HS-5 (cell line): ENCODE data around the gene NDST1.

Experiments
- DNase-seq: peaks from one replicate; pipeline ENCODE4 v3.0.0-alpha.2; 2012; ENCODE audit warnings: low read depth

Gene NDST1

GRCh38 chr5:150489360-150490295 is 18.3 kb upstream of the NDST1 start:
- DNase-seq, result no peak

GRCh38 chr5:150490296-150490669 is 17.6 kb upstream of the NDST1 start:
- no peak for DNase-seq

GRCh38 chr5:150490754-150491153 is 17.2 kb upstream of the NDST1 start:
- DNase-seq, result no peak

DNA sequence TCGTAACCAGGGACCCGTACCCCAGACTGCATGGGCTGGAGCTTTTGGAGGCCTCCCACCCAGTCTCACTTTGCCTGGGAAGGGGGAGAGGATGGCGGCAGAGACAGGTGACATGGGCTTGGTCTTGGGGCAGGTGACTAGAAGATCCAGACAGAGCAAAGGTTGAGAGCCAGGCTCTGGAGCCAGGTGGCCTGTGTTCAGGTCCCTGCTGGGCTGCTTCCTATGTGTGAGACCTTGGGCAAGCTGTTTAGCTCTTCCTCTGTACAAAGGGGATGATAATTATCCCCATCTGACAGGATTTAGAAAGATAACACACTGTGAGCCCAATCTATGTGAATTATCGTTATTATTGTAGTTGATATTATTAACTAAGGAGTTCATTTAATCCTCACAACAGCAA is 16.1 kb upstream of the NDST1 start:
- DNase-seq, result no peak

- DNase-seq, result peak; percentile 88
These were observed 15.3 kb upstream of the NDST1 start for GRCh38 chr5:150492621-150493020.

DNA sequence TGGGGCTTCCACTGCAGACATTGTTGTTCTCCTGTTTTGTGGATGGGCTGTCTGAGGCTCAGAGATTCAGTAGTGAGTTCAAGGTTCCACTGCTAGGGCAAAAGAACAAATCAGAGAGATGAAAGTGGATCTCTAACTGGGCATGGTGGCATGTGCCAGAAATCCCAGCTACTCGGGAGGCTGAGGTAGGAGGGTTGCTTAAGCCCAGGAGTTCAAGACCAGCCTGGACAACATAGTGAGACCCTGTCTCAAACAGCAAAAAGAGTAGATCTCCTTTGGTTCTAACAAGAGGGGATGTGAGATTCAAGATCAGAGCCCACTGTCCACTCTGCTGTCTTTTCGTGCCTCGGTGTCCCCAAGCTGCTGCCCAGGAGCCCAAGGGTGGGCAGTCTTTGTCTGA is 11.8 kb upstream of the NDST1 start:
- DNase-seq, result no peak

DNA sequence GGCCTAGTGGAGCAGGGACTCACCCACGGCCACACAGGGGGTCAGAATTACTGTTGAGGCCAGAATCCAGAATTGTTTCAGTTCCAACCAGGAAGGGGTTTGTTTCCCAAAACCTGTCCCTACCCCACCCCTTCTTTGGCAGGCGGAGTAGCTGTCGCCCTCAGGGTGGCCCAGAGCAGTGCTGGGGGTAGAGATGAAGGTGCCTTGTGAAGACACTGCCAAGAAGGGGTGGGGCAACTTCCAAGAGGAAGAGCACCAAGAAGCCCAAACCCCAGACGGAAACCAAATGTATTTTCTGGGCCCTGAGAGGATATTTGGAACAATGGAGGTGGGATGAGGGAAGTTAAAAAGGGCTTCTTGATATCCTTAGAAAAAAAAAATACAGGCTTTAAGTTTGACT is 11.4 kb upstream of the NDST1 start:
- no peak for DNase-seq

DNA sequence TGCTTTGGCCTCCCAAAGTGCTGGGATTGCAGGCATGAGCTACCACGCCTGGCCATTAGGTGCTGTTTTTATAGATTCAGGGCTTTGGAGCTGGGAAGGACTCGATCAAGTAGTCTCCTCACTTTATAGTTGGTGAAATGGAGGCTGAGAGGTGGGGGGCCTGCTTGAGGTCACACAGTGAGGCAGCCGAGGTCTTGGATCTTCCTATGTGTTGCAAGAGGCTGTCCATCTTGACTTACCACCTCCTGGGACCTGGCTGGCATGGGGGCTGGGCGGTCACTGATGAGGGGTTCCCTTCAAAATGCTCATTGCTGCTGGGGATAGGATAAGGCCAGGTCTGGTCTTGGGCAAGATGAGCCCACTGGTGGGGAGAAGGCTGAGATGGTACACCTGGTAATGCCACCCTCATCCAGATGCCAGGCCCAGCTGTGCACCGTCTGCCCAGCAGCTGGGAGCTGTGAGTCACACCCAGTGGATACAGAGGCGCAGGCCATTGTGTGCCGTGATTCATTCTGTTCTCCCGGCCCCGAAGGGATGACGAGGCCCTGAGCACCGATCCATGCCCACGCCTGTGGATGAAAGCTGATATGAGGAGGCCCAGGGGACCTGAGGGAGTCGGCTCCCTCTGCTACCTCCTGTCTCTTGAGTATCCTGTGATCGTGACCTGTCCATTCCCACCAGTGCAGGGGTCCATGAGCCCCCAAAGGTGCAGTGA is 10.5 kb upstream of the NDST1 start:
- peak; percentile 91 for DNase-seq

- no peak for DNase-seq
These were observed 10.0 kb upstream of the NDST1 start for GRCh38 chr5:150497989-150498317.

DNA sequence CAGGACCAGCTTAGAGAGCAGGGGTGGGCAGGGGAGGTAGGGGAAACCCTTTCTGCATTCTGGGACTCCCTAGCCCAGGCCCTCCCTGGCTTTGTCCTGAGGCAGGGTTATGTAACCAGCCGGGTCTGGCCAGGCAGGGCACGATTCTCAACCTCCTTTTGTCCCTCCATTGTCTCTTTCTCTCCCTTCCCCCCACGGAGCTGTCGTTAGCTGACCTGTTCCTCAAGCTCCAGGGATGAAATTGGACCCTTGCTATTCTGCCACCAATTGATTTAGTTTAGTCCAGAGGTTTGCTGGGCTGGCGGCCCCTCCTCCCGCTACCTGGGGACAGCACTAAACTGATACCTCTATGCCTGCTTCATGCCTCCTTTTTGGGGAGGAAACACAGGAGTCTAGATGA is 9.4 kb upstream of the NDST1 start:
- DNase-seq, result no peak

- no peak for DNase-seq
These were observed 9.0 kb upstream of the NDST1 start for GRCh38 chr5:150498971-150499370.

DNA sequence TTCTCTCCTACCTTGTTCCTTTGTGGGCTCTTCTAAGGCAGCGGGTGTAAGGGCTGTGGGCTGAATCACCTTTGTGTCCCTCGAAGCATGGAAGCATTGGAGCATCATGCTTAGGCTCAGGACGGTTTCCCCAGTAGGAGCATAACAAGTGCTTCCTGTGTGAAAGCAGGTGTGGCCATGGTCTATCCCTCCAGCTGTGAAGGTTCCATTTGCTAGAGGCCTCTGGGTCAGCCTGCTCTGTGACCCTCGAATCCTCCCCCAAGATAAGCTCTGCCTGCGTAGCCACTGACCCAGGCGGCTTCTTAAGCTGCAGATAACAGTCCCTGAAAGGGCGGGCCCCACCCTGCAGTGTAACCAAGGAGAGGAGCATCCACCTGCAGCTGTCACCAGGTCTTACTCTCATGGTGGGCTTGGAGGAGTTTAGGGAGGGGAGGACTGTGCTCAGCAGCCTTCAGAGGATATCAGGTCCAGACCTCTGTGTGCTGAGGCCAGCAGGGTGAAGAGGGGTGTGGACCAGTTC is 8.4 kb upstream of the NDST1 start:
- DNase-seq, result no peak

GRCh38 chr5:150500328-150500841 is 7.5 kb upstream of the NDST1 start:
- DNase-seq, result no peak

DNA sequence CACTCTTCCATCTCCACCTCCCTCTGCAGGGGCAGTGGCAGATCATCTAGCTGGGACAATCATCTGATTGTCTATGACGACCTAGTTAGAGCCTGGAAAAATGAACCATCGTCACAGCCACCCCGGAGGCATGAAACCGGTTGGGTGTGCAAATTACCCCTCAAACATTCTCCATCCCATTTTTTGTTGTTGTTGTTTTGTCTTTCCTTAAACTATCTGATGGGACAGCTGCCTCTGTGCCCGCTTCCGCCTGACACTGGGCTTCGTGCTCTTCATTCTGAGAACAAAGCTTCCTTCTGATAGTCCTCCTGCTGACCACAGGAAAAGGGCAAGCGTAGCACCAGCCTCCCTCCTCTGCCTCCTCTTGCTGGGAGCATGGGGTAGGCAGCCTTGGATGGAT is 7.0 kb upstream of the NDST1 start:
- no peak for DNase-seq

- no peak for DNase-seq
These were observed 5.8 kb upstream of the NDST1 start for GRCh38 chr5:150502106-150502505.

DNA sequence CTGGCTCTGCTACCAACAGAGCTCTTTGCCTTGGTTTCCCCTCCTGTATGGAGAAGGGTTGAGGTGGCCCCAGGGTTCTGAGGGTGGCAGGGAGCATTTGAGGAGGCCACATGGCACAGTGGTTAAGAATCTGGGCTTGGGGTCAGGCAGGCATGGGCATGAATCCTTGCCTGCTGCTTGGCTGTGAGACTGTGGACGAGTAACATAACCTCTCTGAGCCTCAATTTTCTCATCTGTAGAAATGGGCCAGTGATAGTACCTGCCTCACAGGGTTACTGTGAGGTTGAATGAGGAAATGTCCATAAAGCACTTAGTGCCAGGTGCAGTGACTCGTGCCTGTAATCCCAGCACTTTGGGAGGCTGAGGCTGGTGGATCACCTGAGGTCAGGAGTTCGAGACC is 5.1 kb upstream of the NDST1 start:
- DNase-seq, result no peak

DNA sequence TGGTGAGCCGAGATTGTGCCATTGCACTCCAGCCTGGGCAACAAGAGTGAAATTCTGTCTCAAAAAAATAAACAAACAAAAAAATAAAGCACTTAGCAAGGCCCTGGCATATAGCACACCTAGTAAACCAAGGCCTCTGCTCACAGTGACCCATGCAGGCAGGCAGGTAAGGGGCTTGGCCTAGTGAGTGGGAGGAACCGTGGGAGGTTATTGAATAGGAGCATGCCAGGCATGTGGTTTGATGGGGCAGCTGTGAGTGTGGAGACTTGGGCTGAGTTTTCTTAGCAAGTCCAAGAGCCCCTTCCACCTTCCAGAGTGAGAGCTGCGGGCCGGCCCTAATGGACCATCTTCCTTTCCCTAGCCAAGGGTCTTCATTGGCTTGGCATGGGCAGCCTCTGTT is 4.5 kb upstream of the NDST1 start:
- DNase-seq, result no peak

DNA sequence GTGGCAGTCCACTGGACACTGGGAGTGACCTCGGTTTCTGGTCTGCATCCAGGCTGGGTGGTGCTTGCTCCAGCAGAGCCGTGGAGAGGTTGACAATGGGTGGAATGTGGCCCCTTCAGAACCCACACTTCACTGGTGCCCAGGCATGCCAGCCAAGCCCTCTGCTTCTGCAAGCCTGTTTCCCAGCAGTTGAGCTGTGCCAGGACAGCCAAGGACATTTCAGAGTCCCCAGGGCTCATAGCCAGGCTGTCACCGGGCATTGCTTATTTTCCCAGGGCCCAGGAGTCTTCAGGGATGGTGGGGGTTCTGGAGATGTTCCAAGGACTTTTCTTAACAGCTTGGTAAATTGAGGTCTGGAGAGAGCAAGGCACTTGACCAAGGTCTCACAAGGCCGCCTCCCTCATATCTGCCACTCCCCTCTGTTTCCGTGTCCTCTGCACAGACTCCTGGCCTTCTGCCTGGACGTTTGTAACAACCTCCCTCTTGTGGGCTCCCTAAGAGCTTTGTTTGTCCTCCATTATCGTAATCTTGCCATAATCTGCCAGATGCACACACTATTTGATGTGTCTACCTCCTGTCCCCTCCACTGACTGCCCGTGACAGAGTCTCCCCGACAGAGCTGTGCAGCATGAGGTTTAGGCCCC is 3.8 kb upstream of the NDST1 start:
- no peak for DNase-seq

GRCh38 chr5:150505041-150505511 is 2.9 kb upstream of the NDST1 start:
- DNase-seq, result no peak

DNA sequence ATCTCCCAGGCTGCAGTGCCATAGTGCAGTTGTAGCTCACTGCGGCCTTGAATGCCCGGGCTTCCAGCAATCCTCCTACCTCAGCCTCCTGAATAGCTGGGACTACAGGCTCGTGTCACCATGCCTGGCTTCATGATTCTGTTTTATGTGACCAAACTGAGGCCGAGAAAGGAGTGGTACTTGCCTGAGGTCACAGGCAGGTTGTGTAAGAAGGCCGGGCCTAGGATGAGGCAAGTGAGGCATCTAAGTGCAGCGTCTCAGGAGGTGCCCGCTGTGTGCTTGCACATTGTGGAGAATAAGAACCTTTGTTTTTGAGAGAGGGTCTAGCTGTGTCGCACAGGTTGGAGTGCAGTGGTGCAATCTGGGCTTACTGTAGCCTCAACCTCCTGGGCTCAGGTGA is 2.1 kb upstream of the NDST1 start:
- no peak for DNase-seq

GRCh38 chr5:150506571-150507473 is 1.1 kb upstream of the NDST1 start:
- DNase-seq, result no peak

DNA sequence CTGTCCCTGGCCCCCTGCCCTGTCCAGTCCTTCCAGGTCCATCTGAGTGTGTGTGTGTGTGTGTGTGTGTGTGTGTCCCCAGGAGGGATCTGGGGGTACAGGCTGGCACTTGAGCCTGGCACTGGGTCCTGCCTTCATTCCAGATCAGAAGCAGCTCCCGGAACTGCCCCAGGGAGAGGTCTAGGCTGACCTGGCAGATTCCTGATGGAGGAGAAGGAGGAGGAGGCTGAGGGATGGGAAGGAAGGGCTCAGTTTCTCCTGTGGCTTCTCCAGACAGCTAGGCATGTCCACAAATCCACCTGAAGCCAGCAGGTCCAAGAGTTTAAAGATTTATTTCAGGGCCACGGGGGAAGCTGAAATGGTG is 328 bp downstream of the NDST1 start:
- DNase-seq, result no peak
